Activated CD8-positive, alpha-beta T cell treated with anti-CD3 and anti-CD28 coated beads for 36 hours (primary cell): ENCODE data around the gene TRAM2. TPM values are rescaled to one million over a fixed set of nuclear protein-coding genes. Genes with fewer than 3 reads are reported as not detected.

Source experiments
- ATAC-seq: fragments of 200-7000 bp; cut with Tn5 transposase; one replicate; pipeline ENCODE4 v1.10.0; 2021; ENCODE audit warnings: mild to moderate bottlenecking, moderate library complexity
- CTCF ChIA-PET: fragments of 350-600 bp; sonication (Branson Sonifier 250); formaldehyde crosslinking; loops from one replicate; lab custom pipeline; 2021; ENCODE audit warnings: antibody characterized with exemption; lab: Charles Lee
- POLR2A ChIA-PET: fragments of 350-600 bp; sonication (Branson Sonifier 250); formaldehyde crosslinking; loops from one replicate; lab custom pipeline; 2021; ENCODE audit warnings: antibody characterized with exemption; lab: Charles Lee
- DNase-seq: peaks from one replicate; pipeline ENCODE4 v3.0.0-alpha.2; 2020
- H3K27ac Mint-ChIP-seq: one replicate; pipeline ENCODE4 v1.8.0; 2021; ENCODE audit warnings: mild to moderate bottlenecking, mixed read lengths
- H3K27me3 Mint-ChIP-seq: one replicate; pipeline ENCODE4 v1.8.0; 2021; ENCODE audit warnings: mixed read lengths
- H3K36me3 Mint-ChIP-seq: one replicate; pipeline ENCODE4 v1.8.0; 2021; ENCODE audit warnings: low read depth, mixed read lengths
- H3K4me1 Mint-ChIP-seq: one replicate; pipeline ENCODE4 v1.8.0; 2021; ENCODE audit warnings: low read depth, mixed read lengths
- H3K4me3 Mint-ChIP-seq: one replicate; pipeline ENCODE4 v1.8.0; 2021; ENCODE audit warnings: mild to moderate bottlenecking, moderate library complexity, mixed read lengths
- H3K9me3 Mint-ChIP-seq: one replicate; pipeline ENCODE4 v1.8.0; 2021; ENCODE audit warnings: mixed read lengths
- CTCF ChIP-seq: fragments of 200-600 bp; IDR thresholded peaks from one replicate; pipeline ENCODE4 v1.8.0; 2022; ENCODE audit warnings: antibody characterized with exemption, mild to moderate bottlenecking
- intact Hi-C: fragments of 100-400 bp; cut with micrococcal nuclease; formaldehyde crosslinking; loops from one replicate; pipeline ENCODE4 v1.10.0; 2022
- total RNA-seq, 2 experiments: library from RNA; stranded (reverse); gene quantifications; one replicate each; pipeline ENCODE4 v1.2.3, GENCODE V29; 2021

Gene TRAM2
- total RNA-seq, 2 experiments from 2014 or later = 0.94 to 1.0 TPM

DNA sequence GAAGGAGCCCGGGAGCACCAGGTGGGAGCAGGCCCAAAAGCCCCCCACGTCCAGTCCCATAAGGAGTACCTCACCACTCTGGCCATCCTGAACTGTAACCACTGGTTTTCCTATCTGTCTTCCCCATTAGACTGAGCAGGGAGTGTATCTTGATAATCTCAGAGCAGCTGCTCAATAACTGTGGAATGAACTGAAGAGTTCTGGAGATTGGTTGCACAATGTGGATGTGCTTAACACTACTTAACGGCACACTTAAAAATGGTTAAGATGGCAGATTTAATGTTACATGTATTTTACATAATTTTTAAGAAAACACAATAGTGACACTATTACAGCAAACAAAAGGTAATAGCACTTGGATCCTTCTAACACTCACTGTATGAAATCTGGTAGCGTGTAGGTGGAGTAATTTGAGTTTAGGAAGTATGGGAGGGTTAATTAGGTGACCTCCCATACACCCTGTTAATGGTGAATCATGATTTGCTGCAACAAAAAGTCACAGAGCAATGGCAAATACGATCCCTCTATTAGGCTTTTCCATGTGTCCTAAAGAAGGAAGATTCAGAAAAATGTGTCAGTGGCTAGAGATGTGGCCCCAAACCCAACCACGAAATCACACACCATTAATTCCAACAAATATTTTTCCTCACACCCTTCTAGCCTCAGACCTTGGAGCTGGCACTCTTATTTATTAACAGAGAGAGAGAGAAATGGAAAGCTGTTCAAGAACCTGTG lies 18.4 kb downstream of the TRAM2 start:
- no peak for TF ChIP-seq CTCF
- Mint-ChIP-seq H3K9me3 (no peaks in the 10 kb centered on the region), H3K27ac (no peak overlapping the region), H3K36me3 (no peaks in the 10 kb centered on the region), H3K27me3 (no peaks in the 10 kb centered on the region), H3K4me1 (peaks cover 2% of the 10 kb centered on the region), H3K4me3 (no peak overlapping the region)
- intact Hi-C loops = no loop called here
- CTCF ChIA-PET = no interaction called here
- ATAC-seq (no peak), DNase-seq (no peak)
- POLR2A ChIA-PET = no interaction called here

DNA sequence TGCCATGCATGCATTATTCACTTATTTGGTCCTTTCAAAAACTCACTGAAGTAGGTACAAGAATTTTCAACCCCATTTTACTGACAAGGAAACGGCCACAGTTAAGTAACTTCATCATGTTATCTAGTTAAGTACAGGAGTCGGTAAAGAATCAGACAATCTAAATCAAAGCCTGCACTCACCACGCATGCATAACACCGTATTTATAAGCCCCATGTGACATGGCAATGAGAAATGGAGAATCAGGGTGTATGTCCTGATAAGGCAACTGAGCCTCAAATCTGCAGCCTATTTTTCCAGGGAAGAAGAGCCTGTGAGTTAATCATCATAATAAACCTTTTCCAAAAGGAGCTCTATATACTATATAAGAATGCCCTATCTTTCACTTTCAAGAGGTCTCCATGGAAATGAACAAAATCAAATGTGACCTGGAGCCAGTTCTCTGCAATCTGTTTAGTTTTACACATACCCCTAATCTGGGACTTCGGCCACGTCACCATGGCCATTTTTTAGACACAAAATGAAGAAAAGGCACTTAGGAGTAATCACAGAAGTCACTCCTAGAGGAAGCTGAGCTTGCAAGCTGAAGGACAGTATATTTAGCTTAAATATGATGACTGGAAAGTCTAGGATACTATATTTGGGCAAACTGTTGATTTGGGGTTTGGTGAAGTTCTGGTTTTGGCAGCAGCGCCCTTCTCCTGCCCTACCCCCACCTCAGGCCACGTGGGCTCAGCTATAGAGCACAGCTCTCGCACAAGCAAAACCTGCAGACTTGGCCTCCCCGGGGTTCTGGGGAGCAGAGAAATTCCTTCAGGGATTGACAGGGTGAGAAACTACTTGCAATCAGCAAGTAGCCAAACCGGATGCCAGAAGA lies 19.2 kb downstream of the TRAM2 start:
- TF ChIP-seq CTCF = no peak
- ChIA-PET CTCF (interaction anchor here (0.7 kb wide), 1 partner anchor 105 kb away, joined by 3 read pairs; no protein-coding TSS in a partner anchor), POLR2A (no interaction called here)
- no peaks in the 10 kb centered on the region for H3K36me3 Mint-ChIP-seq
- H3K4me3 Mint-ChIP-seq = no peak overlapping the region
- H3K4me1 Mint-ChIP-seq = peaks cover 2% of the 10 kb centered on the region
- no peak overlapping the region for H3K27ac Mint-ChIP-seq
- no peaks in the 10 kb centered on the region for H3K27me3 Mint-ChIP-seq
- intact Hi-C loops = no loop called here
- ATAC-seq (no peak), DNase-seq (no peak)
- H3K9me3 Mint-ChIP-seq = no peaks in the 10 kb centered on the region

DNA sequence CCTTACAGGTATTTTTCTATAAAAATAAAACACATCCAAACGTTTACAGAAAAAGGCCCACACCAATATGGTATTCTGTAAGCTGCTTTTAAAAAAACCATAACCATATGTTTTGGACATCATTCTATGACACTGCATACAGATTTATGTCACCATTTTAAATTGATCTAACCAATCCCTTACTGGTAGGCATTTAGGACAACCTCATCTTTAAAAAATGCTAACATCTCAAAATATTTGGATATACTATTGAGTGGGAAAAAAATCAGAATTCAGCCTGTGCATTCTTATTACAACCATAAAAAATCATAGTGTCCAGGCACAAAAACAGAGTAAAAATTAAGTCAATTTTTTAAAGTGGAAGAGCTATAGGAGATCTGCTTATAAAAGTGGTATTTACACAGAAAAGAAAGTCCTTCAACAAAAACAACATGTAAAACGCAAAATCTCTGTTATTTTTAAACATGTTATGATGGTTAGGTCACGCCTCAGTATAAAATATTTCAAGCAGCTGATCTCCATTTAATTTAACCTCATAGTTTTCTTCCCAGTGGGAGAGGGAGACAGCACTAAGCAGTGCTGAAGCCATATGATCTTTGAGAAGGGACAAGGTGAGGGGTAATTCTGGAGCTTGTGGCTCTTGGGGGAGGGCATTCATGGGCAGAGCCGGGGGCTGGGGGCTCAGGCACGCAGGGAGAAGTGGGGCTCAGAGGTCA lies 21.2 kb downstream of the TRAM2 start:
- no peak for ATAC-seq
- intact Hi-C loops = no loop called here
- CTCF ChIA-PET = interaction anchor here (1.5 kb wide), 1 partner anchor 11 kb away, joined by 4 read pairs; no protein-coding TSS in a partner anchor

DNA sequence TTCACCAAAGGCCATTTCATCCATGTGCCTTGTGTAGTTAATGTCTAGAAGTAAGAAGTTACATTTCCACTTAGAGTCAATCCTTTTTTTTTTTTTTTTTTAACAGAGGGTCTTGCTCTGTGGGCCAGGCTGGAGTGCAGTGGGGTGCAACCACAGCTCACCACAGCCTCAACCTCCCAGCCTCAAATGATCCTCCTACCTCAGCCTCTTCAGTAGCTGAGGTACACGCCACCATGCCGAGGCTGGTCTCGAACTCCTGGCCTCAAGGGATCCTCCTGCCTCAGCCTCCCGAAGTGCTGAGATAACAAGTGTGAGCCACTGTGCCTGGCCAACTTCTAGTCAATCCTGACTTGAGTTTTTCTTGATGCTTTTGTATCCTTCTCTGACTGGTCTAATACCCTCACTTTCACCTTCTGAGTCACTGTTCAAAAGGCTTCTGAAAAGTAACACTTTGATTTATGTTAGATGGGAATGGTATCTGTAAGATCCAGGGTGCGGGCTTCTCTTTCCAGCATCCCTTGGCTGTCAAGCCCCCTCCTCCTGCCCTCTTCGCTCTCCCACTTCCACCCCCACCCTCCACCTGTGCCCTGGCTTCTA lies 22.1 kb downstream of the TRAM2 start:
- Mint-ChIP-seq H3K27ac (no peak overlapping the region), H3K4me1 (peaks cover 4% of the 10 kb centered on the region), H3K9me3 (no peaks in the 10 kb centered on the region), H3K36me3 (no peaks in the 10 kb centered on the region), H3K4me3 (no peak overlapping the region), H3K27me3 (no peaks in the 10 kb centered on the region)
- no peak for DNase-seq
- intact Hi-C loops = no loop called here
- ChIA-PET POLR2A (no interaction called here), CTCF (interaction anchor here (1.5 kb wide), 1 partner anchor 12 kb away, joined by 4 read pairs; no protein-coding TSS in a partner anchor)
- ATAC-seq = no peak
- TF ChIP-seq CTCF = no peak

More for the DNA sequence above, 21.2 kb downstream of the TRAM2 start:
- POLR2A ChIA-PET = no interaction called here
- no peak overlapping the region for H3K27ac Mint-ChIP-seq
- TF ChIP-seq CTCF = no peak
- no peaks in the 10 kb centered on the region for H3K9me3 Mint-ChIP-seq
- DNase-seq = no peak
- peaks cover 2% of the 10 kb centered on the region for H3K4me1 Mint-ChIP-seq
- H3K27me3 Mint-ChIP-seq = no peaks in the 10 kb centered on the region
- no peak overlapping the region for H3K4me3 Mint-ChIP-seq
- no peaks in the 10 kb centered on the region for H3K36me3 Mint-ChIP-seq
